ENCODE results near the gene TRIM25.
"Not testable (repeated sequence)": the region's sequence is repeated elsewhere in the genome, so short reads cannot be mapped to it uniquely, and the experiment has no call there.

Gene TRIM25

GRCh38 chr17:56913867-56914580, at the start of gene TRIM25:
TRIM25 (minus strand) TSS chr17:56914049; CDS start chr17:56913988, 61 bp downstream.
- peak; percentile 94 for DNase-seq

GRCh38 chr17:56960596-56961538, 47.0 kb upstream of the TRIM25 start, which contains the start of gene COIL:
COIL (minus strand) TSS chr17:56961050; CDS start chr17:56961019, 31 bp downstream.
- peak; percentile 98 for DNase-seq

- no peak for DNase-seq
Measured at GRCh38 chr17:56956992-56957391, 43.1 kb upstream of the TRIM25 start.

- no peak for DNase-seq
Measured at GRCh38 chr17:56949595-56949994, 35.7 kb upstream of the TRIM25 start.

GRCh38 chr17:56948491-56948890, 34.6 kb upstream of the TRIM25 start:
- no peak for DNase-seq

GRCh38 chr17:56947741-56948140, 33.9 kb upstream of the TRIM25 start:
- no peak for DNase-seq

GRCh38 chr17:56945938-56946505, 32.2 kb upstream of the TRIM25 start:
- DNase-seq = no peak

- no peak for DNase-seq
Measured at GRCh38 chr17:56943505-56944125, 29.8 kb upstream of the TRIM25 start.

- no peak for DNase-seq
Measured at GRCh38 chr17:56939869-56940484, 26.1 kb upstream of the TRIM25 start.

- DNase-seq = not testable (repeated sequence)
Measured at GRCh38 chr17:56938206-56938605, 24.4 kb upstream of the TRIM25 start.

- no peak for DNase-seq
Measured at GRCh38 chr17:56937687-56938086, 23.8 kb upstream of the TRIM25 start.

GRCh38 chr17:56936697-56937322, 23.0 kb upstream of the TRIM25 start:
- no peak for DNase-seq

GRCh38 chr17:56935461-56935860, 21.6 kb upstream of the TRIM25 start:
- no peak for DNase-seq

- DNase-seq = no peak
Measured at GRCh38 chr17:56934280-56934679, 20.4 kb upstream of the TRIM25 start.

GRCh38 chr17:56933868-56934267, 20.0 kb upstream of the TRIM25 start:
- no peak for DNase-seq

- no peak for DNase-seq
Measured at GRCh38 chr17:56933151-56933745, 19.4 kb upstream of the TRIM25 start.

- DNase-seq = no peak
Measured at GRCh38 chr17:56930739-56931337, 17.0 kb upstream of the TRIM25 start.

GRCh38 chr17:56929362-56929969, 15.6 kb upstream of the TRIM25 start:
- DNase-seq = no peak

- no peak for DNase-seq
Measured at GRCh38 chr17:56928586-56928985, 14.7 kb upstream of the TRIM25 start.

GRCh38 chr17:56926704-56927103, 12.9 kb upstream of the TRIM25 start:
- no peak for DNase-seq

GRCh38 chr17:56926270-56926669, 12.4 kb upstream of the TRIM25 start:
- no peak for DNase-seq
